Skeletal muscle cell (primary cell): ENCODE data around the gene LARGE2.

Experiments
- DNase-seq: peaks from one replicate; pipeline ENCODE4 v3.0.0-alpha.2; 2010; ENCODE audit warnings: low read depth
- H3K4me3 ChIP-seq: 2 replicates; pipeline ENCODE4 v1.5.1; 2011; ENCODE audit warnings: low read depth, mild to moderate bottlenecking, control low read depth, low read length, moderate library complexity

The LARGE2 gene

GRCh38 chr11:45926536-45927331 is 4.3 kb downstream of the LARGE2 start:
- H3K4me3 ChIP-seq, result no peak overlapping the region
- DNase-seq, result no peak

GRCh38 chr11:45927332-45927683 is 4.9 kb downstream of the LARGE2 start:
- no peak for DNase-seq
- H3K4me3 ChIP-seq, result no peak overlapping the region

- no peak for DNase-seq
- H3K4me3 ChIP-seq, result no peak overlapping the region
Measured at GRCh38 chr11:45927684-45928413, 5.4 kb downstream of the LARGE2 start.

- H3K4me3 ChIP-seq, result no peak overlapping the region
- DNase-seq, result no peak
Measured at GRCh38 chr11:45928535-45929215, 6.2 kb downstream of the LARGE2 start.

- DNase-seq, result no peak
- no peak overlapping the region for H3K4me3 ChIP-seq
Measured at GRCh38 chr11:45929486-45930030, 7.1 kb downstream of the LARGE2 start.

- no peak overlapping the region for H3K4me3 ChIP-seq
- DNase-seq, result no peak
Measured at GRCh38 chr11:45930031-45930794, 7.8 kb downstream of the LARGE2 start.

- H3K4me3 ChIP-seq, result no peak overlapping the region
- no peak for DNase-seq
Measured at GRCh38 chr11:45930951-45931570, 8.6 kb downstream of the LARGE2 start.

GRCh38 chr11:45931739-45932138 is 9.3 kb downstream of the LARGE2 start:
- DNase-seq, result no peak
- no peak overlapping the region for H3K4me3 ChIP-seq

GRCh38 chr11:45932217-45932616 is 9.8 kb downstream of the LARGE2 start:
- DNase-seq, result no peak
- no peak overlapping the region for H3K4me3 ChIP-seq

- no peak overlapping the region for H3K4me3 ChIP-seq
- peak; percentile 21 for DNase-seq
Measured at GRCh38 chr11:45933131-45933831, 10.8 kb downstream of the LARGE2 start.

- H3K4me3 ChIP-seq, result no peak overlapping the region
- DNase-seq, result no peak
Measured at GRCh38 chr11:45933846-45934579, 11.6 kb downstream of the LARGE2 start.

GRCh38 chr11:45934580-45935318 is 12.3 kb downstream of the LARGE2 start:
- no peak for DNase-seq
- H3K4me3 ChIP-seq, result no peak overlapping the region

- no peak for DNase-seq
- no peak overlapping the region for H3K4me3 ChIP-seq
Measured at GRCh38 chr11:45935349-45936064, 13.1 kb downstream of the LARGE2 start.

- no peak for DNase-seq
- no peak overlapping the region for H3K4me3 ChIP-seq
Measured at GRCh38 chr11:45936511-45937054, 14.1 kb downstream of the LARGE2 start.

- no peak for DNase-seq
- H3K4me3 ChIP-seq, result no peak overlapping the region
Measured at GRCh38 chr11:45937916-45938315, 15.5 kb downstream of the LARGE2 start.

- no peak for DNase-seq
- no peak overlapping the region for H3K4me3 ChIP-seq
Measured at GRCh38 chr11:45939836-45940235, 17.4 kb downstream of the LARGE2 start.
